Measurements from ENCODE around the gene TUBE1. TPM values are rescaled to one million over a fixed set of nuclear protein-coding genes. Genes with fewer than 3 reads are reported as not detected.

The TUBE1 gene
- total and polyA plus RNA-seq, 2 experiments from 2014 or later, result 26.3 to 27.7 TPM

DNA sequence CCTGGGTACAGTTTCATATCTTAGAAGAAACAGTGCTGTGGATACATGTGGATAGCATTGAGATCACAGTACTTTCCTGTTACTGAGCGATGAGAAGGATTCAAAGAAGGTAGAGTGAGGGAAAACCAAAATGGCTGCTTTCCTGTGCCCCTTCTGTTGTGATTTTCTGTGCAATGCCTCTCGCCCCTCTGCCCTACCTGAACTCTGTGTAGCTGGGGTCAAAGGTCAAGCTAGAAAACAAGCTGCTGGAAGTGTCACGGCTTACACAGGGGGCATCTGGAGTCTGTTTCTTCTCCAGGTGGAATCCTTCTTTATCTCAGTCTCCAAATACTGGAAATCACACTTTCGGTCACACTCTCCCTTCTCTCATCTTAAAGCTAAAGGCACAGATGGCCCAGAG is 60.3 kb downstream of the TUBE1 start:
- Mint-ChIP-seq H3K27me3 (ENCODE audit: insufficient read depth, low read depth, poor library complexity) (peaks cover 2% of the 10 kb centered on the region), H3K27ac (no peak overlapping the region), H3K4me1 (no peaks in the 10 kb centered on the region), H3K36me3 (ENCODE audit: low read depth) (peaks cover 5% of the 10 kb centered on the region; the same call in 2 of the 3 replicates), H3K4me3 (no peak overlapping the region), H3K9me3 (peaks cover 10% of the 10 kb centered on the region)
- no peaks in the 10 kb centered on the region; the same call in 1 of the 2 replicates for H3K9me2 ChIP-seq (ENCODE audit: insufficient read depth)
- no peak overlapping the region for H3K4me3 ChIP-seq
- H4K20me1 ChIP-seq (replicated peaks; ENCODE audit: insufficient read depth), result no peaks in the 10 kb centered on the region
- TF ChIP-seq EZH2phosphoT487 (IDR thresholded peaks at IDR 0.05; ENCODE audit: unreplicated experiment), result no peak
- H3F3A ChIP-seq (replicated peaks; ENCODE audit: low read depth), result no peaks in the 10 kb centered on the region
- H3K27me3 ChIP-seq (ENCODE audit: insufficient read depth), result no peaks in the 10 kb centered on the region
- no peaks in the 10 kb centered on the region for H3K36me3 ChIP-seq (ENCODE audit: insufficient read depth)
- H3K27ac ChIP-seq (ENCODE audit: low read depth), result no peak overlapping the region
- no peaks in the 10 kb centered on the region for H3K4me1 ChIP-seq (ENCODE audit: insufficient read depth)
- H3K4me2 ChIP-seq, result no peak overlapping the region
- 0 out of 2 replicates have a peak overlapping the region, but pooled peaks have one; percentile 32 for H2AFZ ChIP-seq
- ATAC-seq, result no peak
- H3K79me2 ChIP-seq (replicated peaks; ENCODE audit: insufficient read depth), result no peaks in the 10 kb centered on the region
- DNase-seq (ENCODE audit: low spot score), result no peak

DNA sequence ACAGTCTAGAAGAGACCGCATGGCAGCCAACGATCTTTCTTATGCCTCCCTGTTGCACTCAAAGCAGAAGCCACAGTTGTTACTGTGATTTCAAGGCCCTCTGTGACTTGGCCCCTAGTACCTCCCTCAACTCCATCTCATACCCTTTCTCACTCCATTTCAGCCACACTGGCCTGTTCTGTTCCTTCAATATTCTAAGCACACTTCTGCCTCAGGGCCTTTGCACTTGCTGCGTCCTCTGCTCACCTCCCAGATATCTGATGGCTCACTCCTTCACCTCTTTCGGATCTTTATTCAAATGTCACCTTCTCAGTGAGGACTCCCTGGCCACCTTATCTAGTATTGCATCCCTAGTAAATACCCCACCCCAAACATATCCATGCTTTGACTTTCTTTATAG is 62.8 kb downstream of the TUBE1 start:
- Mint-ChIP-seq H3K27ac (no peak overlapping the region), H3K9me3 (peaks cover 10% of the 10 kb centered on the region), H3K36me3 (ENCODE audit: low read depth) (peaks cover 5% of the 10 kb centered on the region; the same call in 2 of the 3 replicates)

More for the DNA sequence above, 62.8 kb downstream of the TUBE1 start:
- Histone ChIP-seq H3K4me3 (no peak overlapping the region), H4K20me1 (replicated peaks; ENCODE audit: insufficient read depth) (no peaks in the 10 kb centered on the region), H3K27ac (ENCODE audit: low read depth) (no peak overlapping the region), H3F3A (replicated peaks; ENCODE audit: low read depth) (no peaks in the 10 kb centered on the region), H3K27me3 (ENCODE audit: insufficient read depth) (no peaks in the 10 kb centered on the region), H3K9me2 (ENCODE audit: insufficient read depth) (no peaks in the 10 kb centered on the region; the same call in 1 of the 2 replicates), H2AFZ (no peak overlapping the region), H3K4me2 (no peak overlapping the region), H3K36me3 (ENCODE audit: insufficient read depth) (no peaks in the 10 kb centered on the region), H3K79me2 (replicated peaks; ENCODE audit: insufficient read depth) (no peaks in the 10 kb centered on the region), H3K4me1 (ENCODE audit: insufficient read depth) (no peaks in the 10 kb centered on the region)
- no peaks in the 10 kb centered on the region for H3K4me1 Mint-ChIP-seq
- DNase-seq (ENCODE audit: low spot score) (no peak), ATAC-seq (no peak)
- no peak overlapping the region for H3K4me3 Mint-ChIP-seq
- TF ChIP-seq, protein P1, sequence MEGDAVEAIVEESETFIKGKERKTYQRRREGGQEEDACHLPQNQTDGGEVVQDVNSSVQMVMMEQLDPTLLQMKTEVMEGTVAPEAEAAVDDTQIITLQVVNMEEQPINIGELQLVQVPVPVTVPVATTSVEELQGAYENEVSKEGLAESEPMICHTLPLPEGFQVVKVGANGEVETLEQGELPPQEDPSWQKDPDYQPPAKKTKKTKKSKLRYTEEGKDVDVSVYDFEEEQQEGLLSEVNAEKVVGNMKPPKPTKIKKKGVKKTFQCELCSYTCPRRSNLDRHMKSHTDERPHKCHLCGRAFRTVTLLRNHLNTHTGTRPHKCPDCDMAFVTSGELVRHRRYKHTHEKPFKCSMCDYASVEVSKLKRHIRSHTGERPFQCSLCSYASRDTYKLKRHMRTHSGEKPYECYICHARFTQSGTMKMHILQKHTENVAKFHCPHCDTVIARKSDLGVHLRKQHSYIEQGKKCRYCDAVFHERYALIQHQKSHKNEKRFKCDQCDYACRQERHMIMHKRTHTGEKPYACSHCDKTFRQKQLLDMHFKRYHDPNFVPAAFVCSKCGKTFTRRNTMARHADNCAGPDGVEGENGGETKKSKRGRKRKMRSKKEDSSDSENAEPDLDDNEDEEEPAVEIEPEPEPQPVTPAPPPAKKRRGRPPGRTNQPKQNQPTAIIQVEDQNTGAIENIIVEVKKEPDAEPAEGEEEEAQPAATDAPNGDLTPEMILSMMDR (conservative IDR thresholded peaks at IDR 0.05; ENCODE audit: low read depth in 2 of 2), result no peak
- TF ChIP-seq NANOG (IDR thresholded peaks at IDR 0.05; ENCODE audit: borderline replicate concordance), result no peak
- TF ChIP-seq, protein P2, sequence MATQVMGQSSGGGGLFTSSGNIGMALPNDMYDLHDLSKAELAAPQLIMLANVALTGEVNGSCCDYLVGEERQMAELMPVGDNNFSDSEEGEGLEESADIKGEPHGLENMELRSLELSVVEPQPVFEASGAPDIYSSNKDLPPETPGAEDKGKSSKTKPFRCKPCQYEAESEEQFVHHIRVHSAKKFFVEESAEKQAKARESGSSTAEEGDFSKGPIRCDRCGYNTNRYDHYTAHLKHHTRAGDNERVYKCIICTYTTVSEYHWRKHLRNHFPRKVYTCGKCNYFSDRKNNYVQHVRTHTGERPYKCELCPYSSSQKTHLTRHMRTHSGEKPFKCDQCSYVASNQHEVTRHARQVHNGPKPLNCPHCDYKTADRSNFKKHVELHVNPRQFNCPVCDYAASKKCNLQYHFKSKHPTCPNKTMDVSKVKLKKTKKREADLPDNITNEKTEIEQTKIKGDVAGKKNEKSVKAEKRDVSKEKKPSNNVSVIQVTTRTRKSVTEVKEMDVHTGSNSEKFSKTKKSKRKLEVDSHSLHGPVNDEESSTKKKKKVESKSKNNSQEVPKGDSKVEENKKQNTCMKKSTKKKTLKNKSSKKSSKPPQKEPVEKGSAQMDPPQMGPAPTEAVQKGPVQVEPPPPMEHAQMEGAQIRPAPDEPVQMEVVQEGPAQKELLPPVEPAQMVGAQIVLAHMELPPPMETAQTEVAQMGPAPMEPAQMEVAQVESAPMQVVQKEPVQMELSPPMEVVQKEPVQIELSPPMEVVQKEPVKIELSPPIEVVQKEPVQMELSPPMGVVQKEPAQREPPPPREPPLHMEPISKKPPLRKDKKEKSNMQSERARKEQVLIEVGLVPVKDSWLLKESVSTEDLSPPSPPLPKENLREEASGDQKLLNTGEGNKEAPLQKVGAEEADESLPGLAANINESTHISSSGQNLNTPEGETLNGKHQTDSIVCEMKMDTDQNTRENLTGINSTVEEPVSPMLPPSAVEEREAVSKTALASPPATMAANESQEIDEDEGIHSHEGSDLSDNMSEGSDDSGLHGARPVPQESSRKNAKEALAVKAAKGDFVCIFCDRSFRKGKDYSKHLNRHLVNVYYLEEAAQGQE (IDR thresholded peaks at IDR 0.05; ENCODE audit: unreplicated experiment), result no peak
- TF ChIP-seq EZH2phosphoT487 (IDR thresholded peaks at IDR 0.05; ENCODE audit: unreplicated experiment), result no peak
- no peak for TF ChIP-seq EZH2 (IDR thresholded peaks at IDR 0.05; ENCODE audit: low read depth, unreplicated experiment)
- TF ChIP-seq POLR2AphosphoS5 (IDR thresholded peaks at IDR 0.05; ENCODE audit: low read depth), result no peak
- no peaks in the 10 kb centered on the region for H3K27me3 Mint-ChIP-seq (ENCODE audit: insufficient read depth, low read depth, poor library complexity)
